Measurements from ENCODE around the gene CXorf58.
"Not testable (repeated sequence)": the region's sequence is repeated elsewhere in the genome, so short reads cannot be mapped to it uniquely, and the experiment has no call there.

Gene CXorf58, protein sequence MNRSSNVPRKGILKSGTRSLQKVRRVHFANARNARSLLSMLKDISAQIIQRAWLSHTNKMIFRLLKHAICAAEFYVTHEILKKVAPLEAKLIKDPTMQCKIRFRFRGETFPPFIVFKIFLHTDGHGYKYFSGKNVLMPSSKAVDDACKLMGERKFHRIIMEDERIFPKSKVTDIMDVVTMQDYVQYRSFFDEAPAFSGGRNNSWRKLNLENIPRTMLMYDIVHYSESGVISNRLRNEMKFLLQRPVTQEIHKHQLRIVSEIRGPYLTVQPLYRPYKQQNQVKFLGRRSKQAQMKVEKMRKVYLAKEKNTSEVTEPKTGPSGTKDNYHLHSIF

DNA sequence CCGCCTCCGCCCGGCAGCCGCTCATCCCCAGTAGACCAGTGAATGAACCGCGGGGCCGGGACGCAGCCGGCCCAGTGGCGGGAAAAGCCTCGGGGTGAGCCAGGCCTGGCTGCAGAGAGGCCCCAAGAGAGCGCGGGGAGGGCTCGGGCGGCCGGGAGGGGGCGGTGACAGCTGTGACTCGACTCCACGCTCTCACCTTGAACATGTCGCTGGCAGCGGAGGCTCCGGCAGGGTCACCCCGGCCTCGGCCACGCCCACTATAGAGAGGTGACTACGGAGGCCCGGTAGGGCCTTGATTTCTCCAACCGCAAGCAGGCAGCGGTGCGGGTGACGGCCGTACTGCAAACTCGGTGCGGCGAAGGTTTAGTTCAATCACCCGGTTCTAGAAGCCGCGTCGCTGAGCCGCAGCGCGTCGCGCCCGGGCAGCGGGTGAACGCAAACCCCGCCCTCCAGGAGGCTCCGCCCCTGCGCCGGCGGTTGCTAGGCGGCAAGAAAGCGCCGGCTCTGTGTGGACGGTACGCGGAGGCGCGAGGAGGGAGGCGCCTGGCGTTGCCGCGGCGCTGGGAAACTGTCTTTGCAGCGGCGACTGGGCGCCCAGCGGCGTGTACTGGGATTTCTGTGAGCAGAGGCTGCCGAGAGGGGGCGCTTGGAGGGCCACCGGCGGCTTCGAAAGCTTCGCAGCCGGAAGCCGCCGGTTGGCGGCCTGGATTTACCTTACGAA, at the start of gene CXorf58, which contains the start of gene APOO:
CXorf58 (plus strand) TSS at position 509 of the 721 bp plus-strand sequence. CDS start 2,297 bp downstream, outside the sequence.
APOO (minus strand) TSS at position 441 of the 721 bp plus-strand sequence; CDS start at position 205, 236 bp downstream.
- peak; percentile 92 for DNase-seq

DNA sequence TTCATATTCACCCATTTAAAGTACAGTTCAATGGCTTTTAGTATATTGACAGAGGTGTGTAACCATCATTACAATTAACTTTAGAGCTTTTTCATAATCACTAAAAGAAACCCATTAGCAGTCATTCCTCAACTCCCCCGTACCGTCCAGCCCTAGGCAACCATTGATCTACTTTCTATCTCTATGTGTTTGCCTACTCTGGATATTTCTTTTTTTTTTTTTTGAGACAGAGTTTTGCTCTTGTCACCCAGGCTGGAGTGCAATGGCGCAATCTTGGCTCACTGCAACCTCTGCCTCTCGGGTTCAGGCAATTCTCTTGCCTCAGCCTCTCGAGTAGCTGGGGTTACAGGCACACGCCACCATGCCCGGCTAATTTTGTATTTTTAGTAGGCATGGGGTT, 48.6 kb upstream of the CXorf58 start:
- DNase-seq: not testable (repeated sequence)

DNA sequence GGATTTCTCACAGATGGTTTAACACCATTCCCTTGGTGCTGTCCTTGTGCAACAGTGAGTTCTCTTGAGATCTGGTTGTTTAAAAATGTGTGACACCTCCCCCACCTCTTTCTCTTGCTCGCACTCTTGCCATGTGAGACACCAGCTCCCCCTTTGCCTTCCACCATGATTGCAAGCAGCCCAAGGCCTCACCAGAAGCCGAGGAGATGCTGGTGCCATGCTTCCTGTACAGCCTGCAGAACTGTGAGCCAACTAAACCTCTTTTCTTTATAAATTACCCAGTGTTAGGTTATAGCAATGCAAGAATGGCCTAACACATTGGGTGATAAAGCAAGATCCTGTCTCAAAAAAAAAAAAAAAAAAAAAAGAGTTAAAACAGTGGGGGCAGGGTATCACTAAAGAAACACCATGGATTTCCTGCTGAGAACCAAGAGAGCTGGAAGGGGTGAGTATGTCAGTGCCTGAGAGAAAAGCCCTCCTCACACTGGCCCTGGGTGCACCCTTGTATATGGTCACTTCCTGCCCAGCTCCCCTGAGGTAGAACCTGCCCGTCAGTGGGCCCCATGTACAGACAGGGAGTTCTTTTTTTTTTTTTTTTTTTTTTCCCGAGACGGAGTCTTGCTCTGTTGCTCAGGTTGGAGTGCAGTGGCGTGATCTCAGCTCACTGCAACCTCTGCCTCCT, 46.5 kb upstream of the CXorf58 start:
- no peak for DNase-seq

DNA sequence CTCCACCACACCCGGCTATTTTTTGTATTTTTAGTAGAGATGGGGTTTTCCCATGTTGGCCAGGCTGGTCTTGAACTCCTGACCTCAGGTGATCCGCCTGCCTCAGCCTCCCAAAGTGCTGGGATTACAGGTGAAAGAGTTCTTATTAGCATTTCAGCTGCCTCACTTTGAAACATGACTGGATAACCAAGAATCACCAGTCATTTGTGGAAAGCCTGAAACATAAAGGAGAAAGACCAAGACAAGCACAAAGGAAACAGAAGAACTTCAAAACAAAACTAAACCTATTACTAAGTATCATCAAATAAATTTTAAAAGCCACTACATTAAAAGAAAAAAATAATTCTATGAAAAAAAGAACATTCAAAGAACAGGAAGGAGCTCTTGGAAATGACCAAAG, 45.9 kb upstream of the CXorf58 start:
- not testable (repeated sequence) for DNase-seq

DNA sequence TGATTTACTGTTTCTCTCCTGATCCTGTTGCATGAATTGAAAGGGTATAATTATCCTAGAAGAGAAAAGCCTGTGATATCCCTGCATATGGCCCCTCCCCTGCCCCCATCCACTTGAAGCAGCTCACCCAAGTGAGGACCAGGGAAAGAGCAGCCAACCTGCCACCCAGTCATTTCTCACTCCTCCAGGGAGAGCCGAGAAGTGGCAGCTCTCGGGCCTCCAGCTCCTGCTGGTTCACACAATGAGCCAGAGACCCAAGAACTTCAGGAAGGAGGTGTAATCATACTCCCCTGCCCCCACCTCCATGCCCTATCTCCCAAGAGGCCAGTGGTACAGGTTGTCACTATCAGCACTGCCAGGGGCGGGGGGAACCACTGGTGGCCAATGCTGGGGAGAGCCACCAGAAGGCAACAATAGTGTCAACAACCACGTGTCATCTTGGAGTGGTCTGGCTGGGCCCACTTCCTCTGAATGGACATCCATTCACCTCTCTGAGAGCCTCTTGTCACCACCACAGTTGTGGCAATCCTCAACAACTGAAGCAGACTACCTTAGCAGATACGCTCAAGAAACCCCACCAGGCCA, 43.0 kb upstream of the CXorf58 start:
- no peak for DNase-seq

DNA sequence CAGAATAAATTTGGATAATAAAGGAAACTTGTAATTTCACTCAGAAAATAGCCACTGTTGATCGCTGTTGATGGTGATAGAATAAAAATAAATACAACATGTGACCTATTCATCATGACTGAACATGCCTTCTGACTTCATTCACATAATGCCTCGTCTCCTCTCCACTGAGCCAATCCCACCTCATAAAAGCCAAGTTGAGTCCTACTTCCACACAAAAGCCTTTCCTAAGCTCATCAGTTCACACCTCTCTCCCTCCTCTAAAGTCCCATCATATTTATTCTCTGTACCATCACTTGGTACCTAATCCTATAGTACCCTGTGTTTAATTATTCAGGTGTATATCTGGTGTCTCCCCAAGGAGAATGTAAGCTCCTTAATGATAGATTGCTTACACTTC, 37.8 kb upstream of the CXorf58 start:
- no peak for DNase-seq

DNA sequence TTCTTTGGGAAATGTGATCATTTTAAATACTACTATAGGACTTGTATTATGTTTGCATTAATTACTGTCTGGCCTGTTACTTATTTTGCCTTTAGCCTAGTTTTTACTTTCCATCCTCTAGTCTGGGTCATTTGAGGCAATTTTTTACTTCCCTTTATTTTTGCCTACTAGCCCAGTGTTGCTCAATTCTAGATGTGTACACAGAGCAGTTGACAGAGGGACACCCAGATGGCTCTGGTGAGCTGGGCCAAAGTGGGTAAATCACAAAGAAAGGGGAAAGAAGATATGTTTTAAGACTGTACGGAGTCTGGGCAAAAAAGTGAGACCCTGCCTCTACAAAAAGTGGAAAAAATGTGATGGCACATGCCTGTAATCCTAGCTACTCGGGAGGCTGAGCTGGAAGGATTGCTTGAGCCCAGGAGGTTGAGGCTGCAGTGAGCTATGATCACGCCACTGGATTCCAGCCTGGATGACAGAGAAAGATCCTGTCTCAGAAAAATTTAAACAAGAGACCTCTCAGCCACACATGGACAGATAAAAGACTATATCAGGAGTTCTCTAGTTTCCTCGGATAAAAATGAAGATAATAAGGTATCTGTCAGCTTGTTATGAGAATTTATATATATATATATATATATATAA, 35.8 kb upstream of the CXorf58 start:
- DNase-seq: no peak

DNA sequence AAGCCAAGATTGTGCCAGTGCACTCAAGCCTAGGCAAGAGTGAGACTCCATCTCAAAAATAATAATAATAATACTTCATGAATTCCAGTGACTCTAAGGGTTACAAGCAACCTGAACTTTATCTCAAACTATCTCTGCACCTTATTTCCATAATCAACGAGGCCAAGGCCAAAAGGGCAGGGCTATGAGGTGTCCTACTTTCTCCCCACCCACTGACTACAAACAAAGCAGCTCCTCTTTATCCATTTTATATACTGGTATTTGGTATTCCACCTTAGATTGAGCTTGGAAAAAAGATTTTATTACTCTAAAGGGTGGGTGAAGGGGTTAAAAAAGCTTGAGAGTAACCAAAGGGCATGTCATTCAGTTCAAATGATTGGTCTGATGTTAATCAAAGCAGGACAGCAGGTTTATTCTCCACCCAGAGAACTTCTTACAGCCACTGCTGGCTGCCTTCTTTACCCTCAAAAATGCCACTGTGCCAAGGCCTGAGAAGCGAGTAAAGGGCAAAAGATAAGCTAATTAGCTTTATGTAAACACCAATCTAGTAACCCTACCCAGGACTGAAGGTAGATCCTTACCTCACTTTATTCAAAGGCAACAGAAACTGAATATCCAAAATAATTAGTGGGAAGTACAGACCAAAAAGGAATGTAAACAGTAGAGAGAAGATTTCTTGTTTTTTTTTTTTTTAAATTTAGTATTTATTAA, 28.3 kb upstream of the CXorf58 start:
- DNase-seq: no peak

DNA sequence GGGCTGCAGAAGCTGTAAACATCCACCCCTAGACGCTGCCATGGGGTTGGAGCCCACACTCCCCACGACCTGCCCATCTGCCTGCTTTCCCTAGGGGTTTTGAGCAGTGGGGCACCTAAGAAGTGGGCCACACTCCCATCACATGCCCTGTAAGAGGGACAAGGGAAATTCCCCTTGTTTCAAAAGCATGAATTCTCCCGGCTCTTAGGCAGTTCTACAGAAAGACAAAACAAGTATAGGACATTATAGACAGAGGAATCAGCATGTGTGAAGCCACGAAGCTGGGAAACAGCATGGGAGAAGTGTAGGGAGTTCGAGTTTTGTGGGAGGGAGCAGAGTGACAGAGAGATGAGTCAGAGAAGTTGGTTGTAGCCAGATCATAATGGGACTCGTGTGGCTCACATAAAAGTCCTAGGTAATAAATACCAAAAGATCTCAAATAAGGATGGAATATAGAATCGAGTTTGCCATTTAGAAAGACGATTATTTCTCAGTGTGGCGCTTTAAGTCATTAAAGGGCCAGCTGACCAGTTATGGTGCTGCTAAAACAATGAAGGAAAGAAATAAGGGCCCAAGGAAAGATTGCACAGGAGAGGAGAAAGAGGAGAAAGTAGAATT, 24.0 kb upstream of the CXorf58 start:
- DNase-seq: no peak

DNA sequence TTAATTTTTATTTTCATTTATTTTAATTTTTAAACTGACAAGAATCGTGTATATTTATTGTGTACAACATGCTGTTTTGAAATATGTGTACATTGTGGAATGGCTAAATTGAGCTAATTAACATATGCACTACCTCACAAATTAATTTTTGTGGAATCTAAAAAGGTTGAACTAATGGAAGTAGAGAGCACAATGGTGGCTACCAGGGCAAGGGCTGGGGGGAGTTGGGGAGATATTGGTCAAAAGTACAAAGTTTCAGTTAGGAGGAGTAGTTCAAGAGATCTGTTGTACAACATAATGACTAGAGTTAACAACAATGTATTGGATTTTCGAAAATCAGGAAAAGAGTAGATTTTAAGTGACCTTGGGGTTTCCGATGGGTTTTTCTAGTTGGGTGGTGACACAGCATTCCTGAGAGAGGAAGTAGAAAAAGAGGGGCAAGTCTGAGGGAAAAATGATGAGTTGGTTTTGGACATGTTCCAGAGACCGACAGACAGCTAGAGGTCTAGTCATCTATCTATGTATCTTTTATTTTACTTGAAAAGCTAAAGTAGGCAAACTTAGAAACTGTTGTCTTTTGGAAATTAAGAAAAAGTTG, 23.3 kb upstream of the CXorf58 start:
- DNase-seq: no peak

DNA sequence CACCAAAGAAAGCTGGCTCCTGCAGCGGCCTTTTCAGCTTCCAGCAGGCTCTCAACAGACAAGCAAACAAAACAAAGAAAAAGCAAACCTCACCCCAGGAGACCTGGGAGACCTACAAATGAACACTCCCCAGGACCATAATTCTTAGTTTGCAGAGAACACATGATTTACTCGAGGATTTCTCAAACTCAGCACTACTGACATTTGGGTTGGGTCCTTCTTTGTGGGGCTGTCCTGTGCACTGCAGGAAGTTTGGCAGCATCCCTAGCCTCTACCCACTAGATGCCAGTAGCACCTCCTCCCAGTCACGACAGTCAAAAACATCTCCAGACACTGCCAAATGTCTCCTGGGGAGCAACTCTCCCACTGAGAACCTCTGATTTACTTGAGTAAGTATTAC, 22.0 kb upstream of the CXorf58 start:
- no peak for DNase-seq

DNA sequence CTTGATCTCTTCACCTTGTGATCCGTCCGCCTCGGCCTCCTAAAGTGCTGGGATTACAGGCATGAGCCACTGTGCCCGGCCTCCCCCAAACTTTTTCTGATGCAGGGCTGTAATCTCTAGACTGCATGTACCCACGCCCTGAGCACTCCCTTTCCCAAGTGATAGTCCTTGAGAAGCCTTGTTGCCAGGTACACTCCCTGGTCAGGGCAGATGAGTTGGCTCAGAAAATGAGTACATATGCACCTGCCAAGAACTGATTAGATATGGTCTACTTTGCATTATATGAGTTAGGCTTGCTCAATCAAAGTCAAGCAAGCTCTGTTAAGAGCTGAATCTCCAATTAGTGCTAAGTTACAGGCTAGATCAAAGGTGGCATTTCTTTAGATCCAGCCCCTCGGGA, 20.4 kb upstream of the CXorf58 start:
- no peak for DNase-seq

DNA sequence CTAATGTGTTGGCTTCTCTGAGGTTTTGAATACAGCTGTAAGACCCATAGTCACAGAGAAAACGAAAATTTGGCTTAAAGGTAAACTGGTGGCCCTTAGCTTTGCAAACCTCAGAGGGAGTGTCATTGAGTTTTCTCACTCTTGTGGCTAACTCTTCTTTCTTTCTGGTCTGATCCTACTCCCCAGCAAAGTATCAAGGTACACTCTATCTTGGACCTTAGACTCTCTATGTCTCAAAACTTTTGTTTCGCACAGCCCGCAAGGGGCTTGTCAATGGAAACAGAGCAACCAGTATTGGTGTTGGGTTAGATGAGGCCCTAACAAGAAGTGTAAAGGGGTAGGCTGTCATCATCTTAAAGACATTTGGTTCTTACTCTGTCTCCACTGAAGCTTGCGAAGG, 19.9 kb upstream of the CXorf58 start:
- DNase-seq: no peak

DNA sequence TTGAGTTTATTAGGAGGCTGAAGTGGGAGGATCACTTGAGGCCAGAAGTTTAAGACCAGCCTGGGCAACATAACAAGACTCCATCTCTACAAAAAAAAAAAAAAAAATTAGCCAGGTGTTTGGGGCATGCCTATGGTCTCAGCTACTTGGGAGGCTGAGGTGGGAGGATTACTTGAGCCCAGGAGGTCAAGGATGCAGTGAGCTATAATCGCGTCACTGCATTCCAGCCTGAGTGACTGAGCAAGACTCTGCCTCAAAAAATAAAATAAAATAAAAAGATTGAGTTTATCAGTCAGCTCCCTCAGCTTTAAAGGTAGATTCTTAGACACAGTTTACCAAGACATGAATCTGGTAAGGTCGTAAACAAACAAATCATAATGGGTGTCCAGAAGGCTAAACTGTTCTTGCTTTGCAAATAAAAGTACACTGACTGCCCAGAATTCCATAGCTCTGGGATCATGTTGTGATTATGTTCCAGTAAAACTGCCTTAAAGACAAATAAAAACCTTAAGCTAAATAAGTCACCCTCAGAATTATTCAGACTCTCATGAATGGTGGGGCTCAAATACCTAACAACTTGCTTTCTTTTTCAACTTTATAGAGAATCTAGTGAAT, 18.8 kb upstream of the CXorf58 start:
- no peak for DNase-seq

DNA sequence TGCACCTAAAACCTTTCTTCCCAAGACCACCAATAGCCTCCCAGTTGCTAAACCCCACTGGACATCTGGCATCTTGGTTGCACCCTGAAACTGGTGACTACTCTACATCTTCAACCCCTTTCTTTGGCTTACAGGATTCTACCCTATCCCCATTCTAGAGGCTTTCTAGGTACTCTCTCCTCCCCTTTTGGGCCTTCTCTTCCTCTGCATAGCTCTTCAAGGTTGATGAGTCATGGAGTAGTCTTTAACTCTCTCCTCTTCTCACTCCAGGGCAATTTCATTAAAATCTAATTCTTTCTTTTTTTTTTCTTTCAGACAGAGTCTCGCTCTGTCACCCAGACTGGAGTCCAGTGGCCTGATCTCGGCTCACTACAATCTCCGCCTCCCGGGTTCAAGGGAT, 16.9 kb upstream of the CXorf58 start:
- no peak for DNase-seq

DNA sequence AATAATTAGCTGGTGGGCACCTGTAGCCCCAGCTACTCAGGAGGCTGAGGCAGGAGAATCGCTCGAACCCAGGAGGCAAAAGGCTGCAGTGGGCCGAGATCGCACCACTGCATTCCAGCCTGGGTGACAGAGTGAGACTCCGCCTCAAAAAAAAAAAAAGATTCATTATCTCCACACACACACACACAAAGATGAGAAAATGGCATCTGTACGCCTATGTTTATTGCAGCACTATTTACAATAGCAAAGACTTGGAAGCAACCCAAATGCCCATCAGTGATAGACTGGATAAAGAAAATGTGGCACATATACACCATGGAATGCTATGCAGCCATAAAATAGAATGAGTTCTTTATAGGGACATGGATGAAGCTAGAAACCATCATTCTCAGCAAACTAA, 12.8 kb upstream of the CXorf58 start:
- not testable (repeated sequence) for DNase-seq

DNA sequence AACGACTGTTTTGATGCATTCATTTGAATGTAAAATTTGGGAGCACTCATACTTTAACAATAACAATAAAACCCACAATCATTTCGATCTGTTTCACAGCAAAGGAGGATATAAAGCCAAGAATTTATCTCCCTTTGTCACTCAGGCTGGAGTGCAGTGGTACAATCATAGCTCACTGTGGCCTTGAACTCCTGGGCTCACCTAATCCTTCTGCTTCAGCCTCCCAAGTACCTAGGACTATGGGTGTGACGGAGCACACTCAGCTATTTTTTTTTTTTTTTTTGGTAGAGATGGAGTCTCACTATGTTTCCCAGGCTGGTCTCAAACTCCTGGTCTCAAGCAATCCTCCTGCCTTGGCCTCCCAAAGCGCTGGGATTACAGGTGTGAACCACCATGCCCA, 11.3 kb upstream of the CXorf58 start:
- DNase-seq: not testable (repeated sequence)

DNA sequence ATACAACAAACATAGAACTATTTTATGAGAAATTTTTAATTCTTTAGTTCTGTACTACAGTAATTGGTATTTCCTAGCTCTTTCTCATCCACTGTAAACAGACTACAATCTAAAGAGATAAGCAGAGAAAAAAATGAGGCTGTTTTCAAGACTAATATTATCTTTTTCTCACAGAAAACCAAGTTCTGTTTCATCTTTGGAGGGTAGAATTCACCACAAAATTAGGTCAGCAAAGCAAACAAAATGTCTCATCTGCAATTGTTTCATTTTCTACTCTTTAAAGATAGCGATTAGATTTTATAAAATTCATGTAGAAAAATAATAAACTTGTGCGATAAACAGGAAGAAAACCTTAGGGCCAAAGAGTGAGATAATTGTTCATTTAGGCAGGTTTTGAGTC, 10.8 kb upstream of the CXorf58 start:
- no peak for DNase-seq

DNA sequence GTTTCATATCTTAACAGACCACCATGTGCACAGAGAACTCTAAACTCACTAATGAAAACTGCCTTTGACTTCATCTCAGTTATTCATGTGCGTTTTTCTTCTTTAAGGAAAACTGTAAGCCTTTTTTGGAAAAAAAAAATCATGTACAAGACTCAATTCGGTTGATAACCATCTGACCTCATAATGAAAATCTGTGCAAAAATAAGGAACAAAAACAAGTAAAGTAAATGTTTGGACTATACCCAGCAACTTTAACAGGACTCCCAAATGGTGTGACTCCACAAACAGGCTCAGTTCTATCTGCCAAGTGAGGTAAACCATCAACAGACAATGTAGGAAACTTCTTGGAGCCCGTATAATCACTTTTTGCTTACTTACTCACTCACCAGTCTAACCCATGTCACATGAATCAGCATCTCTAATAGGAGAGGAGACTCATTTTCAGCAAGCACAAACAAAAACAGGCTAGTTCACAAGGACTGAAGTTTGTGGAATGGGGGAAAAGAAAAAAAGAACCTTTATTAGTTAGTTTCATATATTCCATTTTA, 9.3 kb upstream of the CXorf58 start:
- no peak for DNase-seq

DNA sequence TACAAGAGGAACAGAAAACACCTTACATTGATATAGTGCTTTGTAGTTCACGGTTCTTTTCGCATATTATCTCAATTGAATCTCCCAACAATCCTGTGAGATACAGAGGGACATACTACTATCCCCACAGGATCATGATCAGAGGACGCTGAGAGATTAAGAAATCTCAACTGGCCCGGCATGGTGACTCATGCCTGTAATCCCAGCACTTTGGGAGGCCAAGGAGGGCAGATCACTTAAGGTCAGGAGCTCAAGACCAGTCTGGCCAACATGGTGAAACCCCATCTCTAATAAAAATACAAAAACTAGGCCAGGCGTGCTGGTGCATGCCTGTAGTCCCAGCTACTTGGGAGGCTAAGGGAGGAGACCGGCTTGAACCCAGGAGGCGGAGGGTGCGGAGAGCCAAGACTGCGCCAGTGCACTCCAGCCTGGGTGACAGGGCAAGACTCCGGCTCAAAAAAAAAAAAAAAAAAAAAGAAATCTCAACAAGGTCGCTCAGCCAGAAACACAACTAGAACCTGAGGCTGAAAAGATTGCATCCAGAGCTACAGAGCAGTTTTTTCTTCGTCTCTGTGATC, 7.5 kb upstream of the CXorf58 start:
- DNase-seq: no peak

Data from CD4-positive, alpha-beta T cell treated with Interleukin-6 for 4 hours (primary cell).